ENCODE results near the gene GRK7. TPM values are rescaled to one million over a fixed set of nuclear protein-coding genes. Genes with fewer than 3 reads are reported as not detected.
A peak's percentile ranks its signal among the peaks of the same experiment; 100 is the strongest.

The GRK7 gene
- total RNA-seq, 2 donors from 2014 or later: not detected

GRCh38 chr3:141737093-141737492 is 26.1 kb upstream of the GRK7 start:
- Mint-ChIP-seq H3K4me3 (no peak overlapping the region), H3K4me1 (peaks cover 12% of the 10 kb centered on the region), H3K27ac (no peak overlapping the region), H3K27me3 (ENCODE audit: insufficient read depth) (no peaks in the 10 kb centered on the region), H3K9me3 (no peaks in the 10 kb centered on the region), H3K36me3 (ENCODE audit: low read depth) (peaks cover 2% of the 10 kb centered on the region)
- H3K27ac ChIP-seq (ENCODE audit: low read depth, low read length): no peak overlapping the region
- peaks cover 3% of the 10 kb centered on the region for H3K4me1 ChIP-seq (ENCODE audit: control insufficient read depth, insufficient read depth, low read length)
- H3K9me3 ChIP-seq (ENCODE audit: control insufficient read depth, low read length): no peaks in the 10 kb centered on the region
- peaks cover 8% of the 10 kb centered on the region for H3K36me3 ChIP-seq (ENCODE audit: control insufficient read depth, insufficient read depth, low read length)
- peaks cover 6% of the 10 kb centered on the region for H3K27me3 ChIP-seq (ENCODE audit: control insufficient read depth, insufficient read depth, low read length, poor library complexity, severe bottlenecking)
- no peak overlapping the region for H3K4me3 ChIP-seq (ENCODE audit: low read length)
- DNase-seq: no peak
- TF ChIP-seq CTCF (conservative IDR thresholded peaks at IDR 0.05): no peak
- WGBS, 2 experiments (ENCODE audit: insufficient coverage in 1 of 2, insufficient read length in 1 of 2): 90 to 94% methylated on average over 2 to 10 of the region's 10 CpGs
- H3K9ac ChIP-seq (ENCODE audit: extremely low read depth, low read length, poor library complexity, severe bottlenecking): no peak overlapping the region

DNA sequence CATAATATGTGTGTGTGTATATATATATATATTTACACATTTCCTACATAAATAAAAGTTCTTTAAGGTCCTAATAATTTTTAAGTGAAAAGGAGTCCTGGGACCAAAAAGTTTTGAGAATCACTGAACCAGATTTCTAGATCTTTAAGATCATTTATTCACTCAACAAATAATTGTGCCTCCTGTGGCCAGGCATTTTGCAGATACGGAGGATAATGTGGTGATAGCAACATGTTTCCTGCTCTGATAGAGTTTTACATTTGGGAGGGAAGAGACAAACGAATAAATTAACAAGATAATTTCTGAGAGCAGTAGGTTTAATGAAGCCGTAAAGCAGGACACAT is 25.6 kb upstream of the GRK7 start:
- Histone ChIP-seq H3K9me3 (ENCODE audit: control insufficient read depth, low read length) (no peaks in the 10 kb centered on the region), H3K9ac (ENCODE audit: extremely low read depth, low read length, poor library complexity, severe bottlenecking) (no peak overlapping the region), H3K27me3 (ENCODE audit: control insufficient read depth, insufficient read depth, low read length, poor library complexity, severe bottlenecking) (peaks cover 6% of the 10 kb centered on the region), H3K4me3 (ENCODE audit: low read length) (peak overlapping the region; percentile 94), H3K4me1 (ENCODE audit: control insufficient read depth, insufficient read depth, low read length) (peaks cover 3% of the 10 kb centered on the region), H3K27ac (ENCODE audit: low read depth, low read length) (peak overlapping the region; percentile 47), H3K36me3 (ENCODE audit: control insufficient read depth, insufficient read depth, low read length) (peaks cover 8% of the 10 kb centered on the region)
- peaks cover 15% of the 10 kb centered on the region for H3K4me1 Mint-ChIP-seq
- no peaks in the 10 kb centered on the region for H3K27me3 Mint-ChIP-seq (ENCODE audit: insufficient read depth)
- WGBS, 2 experiments (ENCODE audit: insufficient coverage in 1 of 2, insufficient read length in 1 of 2): 10 to 25% methylated on average over 2 to 3 of the region's 3 CpGs
- peaks cover 4% of the 10 kb centered on the region for H3K36me3 Mint-ChIP-seq (ENCODE audit: low read depth)
- peak overlapping the region; percentile 93 for H3K4me3 Mint-ChIP-seq
- DNase-seq: no peak
- H3K27ac Mint-ChIP-seq: peak overlapping the region; percentile 84
- H3K9me3 Mint-ChIP-seq: no peaks in the 10 kb centered on the region
- no peak for TF ChIP-seq CTCF (conservative IDR thresholded peaks at IDR 0.05)

GRCh38 chr3:141738022-141738890 is 25.0 kb upstream of the GRK7 start, which contains the start of gene RNF7:
Gene RNF7 (plus strand): TSS chr3:141738298. CDS start chr3:141738342, 44 bp downstream.
- Histone ChIP-seq H3K27me3 (ENCODE audit: control insufficient read depth, insufficient read depth, low read length, poor library complexity, severe bottlenecking) (peaks cover 6% of the 10 kb centered on the region), H3K9ac (ENCODE audit: extremely low read depth, low read length, poor library complexity, severe bottlenecking) (peak within 1 kb of the TSS; percentile 94), H3K36me3 (ENCODE audit: control insufficient read depth, insufficient read depth, low read length) (peaks cover 8% of the 10 kb centered on the region), H3K9me3 (ENCODE audit: control insufficient read depth, low read length) (no peaks in the 10 kb centered on the region), H3K27ac (ENCODE audit: low read depth, low read length) (peak within 1 kb of the TSS; percentile 82), H3K4me1 (ENCODE audit: control insufficient read depth, insufficient read depth, low read length) (peaks cover 3% of the 10 kb centered on the region), H3K4me3 (ENCODE audit: low read length) (peak within 1 kb of the TSS; percentile 94)
- H3K27me3 Mint-ChIP-seq (ENCODE audit: insufficient read depth): no peaks in the 10 kb centered on the region
- peak within 1 kb of the TSS; percentile 97 for H3K27ac Mint-ChIP-seq
- DNase-seq: peak; percentile 98
- H3K36me3 Mint-ChIP-seq (ENCODE audit: low read depth): peaks cover 5% of the 10 kb centered on the region
- peak; percentile 94 for TF ChIP-seq CTCF (conservative IDR thresholded peaks at IDR 0.05)
- WGBS, 2 experiments (ENCODE audit: insufficient coverage in 1 of 2, insufficient read length in 1 of 2): 0% methylated on average over 17 to 81 of the region's 81 CpGs
- no peaks in the 10 kb centered on the region for H3K9me3 Mint-ChIP-seq
- H3K4me3 Mint-ChIP-seq: peak within 1 kb of the TSS; percentile 93
- peaks cover 15% of the 10 kb centered on the region for H3K4me1 Mint-ChIP-seq

Measured in endodermal cell (in vitro differentiated cells).